IPS-18c (cell line): ENCODE measurements around the gene NSMCE1.

Experiments used
- H3K4me3 ChIP-seq: 2 replicates; pipeline ENCODE4 v1.7.0; 2013; ENCODE audit warnings: low read depth, mild to moderate bottlenecking, low read length, moderate library complexity; ENCODE audit not compliant: insufficient read depth
- H3K9me3 ChIP-seq: one replicate; pipeline ENCODE4 v1.6.1; 2013; ENCODE audit warnings: mild to moderate bottlenecking, low read length, moderate library complexity; ENCODE audit not compliant: control insufficient read depth, insufficient read depth

NSMCE1 gene

GRCh38 chr16:27175888-27176287 lies 92.7 kb downstream of the NSMCE1 start:
- no peak overlapping the region for H3K4me3 ChIP-seq
- H3K9me3 ChIP-seq = no peaks in the 10 kb centered on the region
